Esophagus squamous epithelium (tissue), 5 donors: ENCODE measurements around the gene NOCT. TPM values are rescaled to one million over a fixed set of nuclear protein-coding genes. Genes with fewer than 3 reads are reported as not detected.
"Not testable (repeated sequence)": the region's sequence is repeated elsewhere in the genome, so short reads cannot be mapped to it uniquely, and the experiment has no call there.

Experiments used
- DNase-seq: peaks from one replicate; lab custom pipeline; 2025; lab: John Stamatoyannopoulos, UW
- H3K27ac ChIP-seq, 4 donors: fragments of 200-600 bp; sonication (generic); one replicate each; pipeline ENCODE4 v1.5.1; 2016 to 2019; ENCODE audit warnings: mild to moderate bottlenecking in 1 of 4
- H3K27me3 ChIP-seq, 4 donors: fragments of 200-600 bp; sonication (generic); 1 replicate in 3 of 4; 2 replicates in 1 of 4; pipeline versions ENCODE4 v1.5.1 to v1.6.0; 2017 to 2021; ENCODE audit warnings: antibody characterized with exemption in 1 of 4
- H3K36me3 ChIP-seq, 3 donors: fragments of 200-600 bp; sonication (generic); one replicate each; pipeline ENCODE4 v1.5.1; 2016 to 2019
- H3K4me1 ChIP-seq, 3 donors: fragments of 200-600 bp; sonication (generic); one replicate each; pipeline ENCODE4 v1.5.1; 2017 to 2019
- H3K4me3 ChIP-seq, 4 donors: fragments of 200-600 bp; sonication (generic); 1 replicate in 3 of 4; 2 replicates in 1 of 4; pipeline ENCODE4 v1.5.1; 2016 to 2019; ENCODE audit warnings: mild to moderate bottlenecking in 2 of 4, moderate library complexity in 1 of 4
- H3K9me3 ChIP-seq, 3 donors: fragments of 200-600 bp; sonication (generic); one replicate each; pipeline ENCODE4 v1.5.1; 2016 to 2019
- POLR2A ChIP-seq, 4 donors: fragments of 450-650 bp; IDR thresholded peaks; one replicate each; pipeline ENCODE4 v1.6.1; 2017; ENCODE audit warnings: antibody characterized with exemption in 4 of 4, mild to moderate bottlenecking in 4 of 4, moderate library complexity in 3 of 4
- WGBS, 2 donors: methylation state at CpG; one replicate each; pipeline ENCODE4 v1.1.5; 2018; 5-methylcytosine and 5-hydroxymethylcytosine counted together
- intact Hi-C: fragments of 100-400 bp; cut with DNase I; formaldehyde crosslinking; loops from one replicate; pipeline ENCODE4 v1.15.0; 2022
- total RNA-seq, 4 donors: library from RNA; depleted of rRNA; stranded (reverse); fragments of >200 nt; gene quantifications; one replicate each; pipeline ENCODE4 v1.1.0, GENCODE V29; 2016
- TF ChIP-seq, protein P1 (sequence below), 6 experiments: fragments of 450-650 bp in 4 of 6; fragments of 200-600 bp in 2 of 6; sonication (generic) in 2 of 6; IDR thresholded peaks; one replicate each; pipeline ENCODE4 v1.5.1; 2016 to 2019; ENCODE audit warnings: antibody characterized with exemption in 6 of 6, mild to moderate bottlenecking in 4 of 6, moderate library complexity in 4 of 6
- donor health status: DM: yes; HTN: yes; CAD: no.

Gene NOCT
- total RNA-seq, 4 donors from 2014 or later, result 4.4 to 19.0 (median 6.9) TPM

DNA sequence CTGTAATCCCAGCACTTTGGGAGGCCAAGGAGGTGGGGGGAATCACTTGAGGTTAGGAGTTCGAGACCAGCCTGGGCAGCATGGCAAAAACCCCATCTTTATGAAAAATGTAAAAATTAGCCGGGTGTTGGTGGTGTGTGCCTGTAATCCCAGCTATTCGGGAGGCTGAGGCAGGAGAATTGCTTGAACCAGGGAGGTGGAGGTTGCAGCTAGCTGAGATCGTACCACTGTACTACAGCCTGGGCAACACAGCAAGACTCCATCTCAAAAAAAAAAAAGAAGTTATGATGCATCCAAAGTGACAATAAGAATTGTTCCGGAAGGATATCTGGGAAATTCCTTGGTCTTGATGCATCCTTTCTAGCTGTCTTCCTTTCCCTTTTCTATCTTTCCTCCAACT lies 7.3 kb downstream of the NOCT start:
- H3K4me1 ChIP-seq, result peaks cover 0 to 21% (median 7%) of the 10 kb centered on the region in 3 donors
- intact Hi-C loops, result no loop called here
- H3K27me3 ChIP-seq, result no peaks in the 10 kb centered on the region
- no peak for DNase-seq
- TF ChIP-seq POLR2A (IDR thresholded peaks at IDR 0.05), result no peak
- TF ChIP-seq, protein P1, sequence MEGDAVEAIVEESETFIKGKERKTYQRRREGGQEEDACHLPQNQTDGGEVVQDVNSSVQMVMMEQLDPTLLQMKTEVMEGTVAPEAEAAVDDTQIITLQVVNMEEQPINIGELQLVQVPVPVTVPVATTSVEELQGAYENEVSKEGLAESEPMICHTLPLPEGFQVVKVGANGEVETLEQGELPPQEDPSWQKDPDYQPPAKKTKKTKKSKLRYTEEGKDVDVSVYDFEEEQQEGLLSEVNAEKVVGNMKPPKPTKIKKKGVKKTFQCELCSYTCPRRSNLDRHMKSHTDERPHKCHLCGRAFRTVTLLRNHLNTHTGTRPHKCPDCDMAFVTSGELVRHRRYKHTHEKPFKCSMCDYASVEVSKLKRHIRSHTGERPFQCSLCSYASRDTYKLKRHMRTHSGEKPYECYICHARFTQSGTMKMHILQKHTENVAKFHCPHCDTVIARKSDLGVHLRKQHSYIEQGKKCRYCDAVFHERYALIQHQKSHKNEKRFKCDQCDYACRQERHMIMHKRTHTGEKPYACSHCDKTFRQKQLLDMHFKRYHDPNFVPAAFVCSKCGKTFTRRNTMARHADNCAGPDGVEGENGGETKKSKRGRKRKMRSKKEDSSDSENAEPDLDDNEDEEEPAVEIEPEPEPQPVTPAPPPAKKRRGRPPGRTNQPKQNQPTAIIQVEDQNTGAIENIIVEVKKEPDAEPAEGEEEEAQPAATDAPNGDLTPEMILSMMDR (IDR thresholded peaks at IDR 0.05), result no peak
- 90 to 97% methylated on average over 5 of the region's 5 CpGs for WGBS, 2 donors
- no peak overlapping the region for H3K27ac ChIP-seq
- H3K4me3 ChIP-seq, result no peak overlapping the region
- H3K36me3 ChIP-seq, result peaks cover 0 to 2% (median 0%) of the 10 kb centered on the region in 3 donors
- H3K9me3 ChIP-seq, result no peaks in the 10 kb centered on the region

DNA sequence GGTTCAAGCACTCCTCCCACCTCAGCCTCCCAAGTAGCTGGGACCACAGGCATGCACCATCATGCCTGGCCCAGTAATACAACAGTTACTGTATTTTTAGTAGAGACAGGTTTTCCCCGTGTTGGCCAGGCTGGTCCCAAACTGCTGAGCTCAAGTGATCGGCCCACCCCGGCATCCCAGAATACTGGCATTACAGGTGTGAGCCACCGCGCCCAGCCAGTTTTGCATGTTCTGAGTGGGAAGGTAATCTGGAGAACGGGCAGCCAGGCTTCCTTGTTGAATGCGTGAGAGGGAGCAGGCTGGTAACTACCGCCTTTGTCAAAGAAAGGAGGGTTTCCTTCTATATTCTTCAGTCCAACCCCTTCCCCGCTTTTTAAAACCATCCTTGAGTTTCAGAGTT lies 9.1 kb downstream of the NOCT start:
- H3K27me3 ChIP-seq, result no peaks in the 10 kb centered on the region
- no peak overlapping the region for H3K27ac ChIP-seq
- TF ChIP-seq, protein P1 (IDR thresholded peaks at IDR 0.05), result no peak
- no peak for TF ChIP-seq POLR2A (IDR thresholded peaks at IDR 0.05)
- intact Hi-C loops, result no loop called here
- no peak overlapping the region for H3K4me3 ChIP-seq
- WGBS, 2 donors, result 71 to 77% methylated on average over 9 of the region's 9 CpGs
- no peak for DNase-seq
- H3K36me3 ChIP-seq, result peaks cover 0 to 10% (median 0%) of the 10 kb centered on the region in 3 donors
- no peaks in the 10 kb centered on the region for H3K9me3 ChIP-seq
- H3K4me1 ChIP-seq, result peaks cover 0 to 5% (median 0%) of the 10 kb centered on the region in 3 donors

DNA sequence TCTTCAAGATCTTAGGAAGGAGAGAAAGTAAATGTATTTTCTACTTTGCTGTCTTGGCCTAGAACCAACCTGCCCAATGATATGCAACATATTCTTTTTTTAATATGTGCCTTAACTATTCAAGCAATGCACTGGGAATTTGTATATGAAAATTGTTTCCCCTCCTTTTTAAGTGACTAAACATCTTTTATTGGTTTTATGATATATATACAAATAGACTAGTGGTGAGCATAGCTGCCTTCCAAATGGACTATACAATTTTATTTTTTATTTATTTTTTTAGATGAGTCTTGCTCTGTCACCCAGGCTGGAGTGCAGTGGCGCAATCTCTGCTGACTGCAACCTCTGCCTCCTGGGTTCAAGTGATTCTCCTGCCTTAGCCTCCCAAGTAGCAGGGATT lies 10.3 kb downstream of the NOCT start:
- 84 to 94% methylated on average over 1 of the region's 1 CpG for WGBS, 2 donors
- TF ChIP-seq, protein P1 (IDR thresholded peaks at IDR 0.05), result no peak
- TF ChIP-seq POLR2A (IDR thresholded peaks at IDR 0.05), result no peak
- intact Hi-C loops, result no loop called here

DNA sequence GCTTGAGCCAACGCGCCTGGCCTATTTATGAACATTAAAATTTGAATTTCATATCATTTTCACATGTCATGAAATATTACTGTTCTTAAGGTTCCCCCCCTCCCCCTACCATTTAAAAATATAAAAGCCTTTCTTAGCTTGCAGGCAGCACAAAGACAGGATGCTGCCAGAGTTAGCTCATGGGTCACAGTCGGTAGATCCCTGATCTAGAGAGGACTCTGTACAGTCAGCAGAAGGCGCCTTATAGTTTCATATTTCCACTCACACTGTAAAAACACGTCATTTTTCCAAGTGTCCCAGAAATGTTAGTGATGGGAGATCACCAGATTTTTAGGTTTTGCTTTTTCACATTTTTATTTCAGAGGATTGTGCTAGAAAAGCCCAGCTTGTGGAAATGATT lies 12.2 kb downstream of the NOCT start:
- no peak overlapping the region for H3K27ac ChIP-seq
- H3K36me3 ChIP-seq, result peaks cover 0 to 10% (median 0%) of the 10 kb centered on the region in 3 donors
- no peaks in the 10 kb centered on the region for H3K27me3 ChIP-seq
- TF ChIP-seq POLR2A (IDR thresholded peaks at IDR 0.05), result no peak
- TF ChIP-seq, protein P1 (IDR thresholded peaks at IDR 0.05), result no peak
- no peak for DNase-seq
- intact Hi-C loops, result no loop called here
- 78 to 84% methylated on average over 5 of the region's 5 CpGs for WGBS, 2 donors
- no peak overlapping the region for H3K4me3 ChIP-seq
- H3K4me1 ChIP-seq, result peaks cover 0 to 21% (median 3%) of the 10 kb centered on the region in 3 donors
- H3K9me3 ChIP-seq, result no peaks in the 10 kb centered on the region

More for the DNA sequence above, 10.3 kb downstream of the NOCT start:
- no peaks in the 10 kb centered on the region for H3K27me3 ChIP-seq
- H3K9me3 ChIP-seq, result no peaks in the 10 kb centered on the region
- no peak for DNase-seq
- H3K27ac ChIP-seq, result no peak overlapping the region
- H3K4me3 ChIP-seq, result no peak overlapping the region
- peaks cover 0 to 10% (median 0%) of the 10 kb centered on the region in 3 donors for H3K36me3 ChIP-seq
- peaks cover 0 to 16% (median 2%) of the 10 kb centered on the region in 3 donors for H3K4me1 ChIP-seq

DNA sequence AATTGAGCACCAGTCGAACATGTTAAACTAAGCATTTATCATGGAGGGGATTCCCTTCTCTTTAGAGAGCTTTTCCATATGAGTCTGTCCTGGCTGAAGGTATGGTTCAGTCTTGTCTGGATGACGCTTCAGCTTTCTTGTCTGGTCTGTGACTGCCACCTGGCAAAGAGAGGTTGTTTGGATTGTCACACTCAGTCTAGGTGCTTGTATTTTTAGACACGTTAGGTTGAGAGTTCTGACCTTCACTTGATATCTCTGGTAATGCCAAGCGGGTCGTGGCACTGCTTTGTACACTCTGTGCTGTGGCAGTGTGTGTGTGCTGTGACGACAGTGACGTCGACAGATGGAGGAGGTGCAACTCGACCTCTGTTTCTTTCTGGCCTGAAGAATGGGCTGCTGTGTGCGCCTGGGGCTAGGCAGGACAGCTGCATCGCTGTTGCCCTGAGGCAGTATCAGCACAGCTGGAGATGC lies 12.6 kb downstream of the NOCT start:
- WGBS, 2 donors, result 56 to 74% methylated on average over 1 to 11 of the region's 11 CpGs
- no peak overlapping the region for H3K4me3 ChIP-seq
- intact Hi-C loops, result no loop called here

GRCh38 chr4:139029866-139030363 lies 14.3 kb downstream of the NOCT start:
- WGBS, 2 donors, result 76 to 80% methylated on average over 6 of the region's 6 CpGs
- not testable (repeated sequence) for H3K36me3 ChIP-seq, H3K4me3 ChIP-seq, H3K27ac ChIP-seq, H3K27me3 ChIP-seq, H3K9me3 ChIP-seq, DNase-seq
- intact Hi-C loops, result loop anchor here (10.0 kb wide), 2 partner anchors 55 to 275 kb away; partner anchors contain the start of genes NAA15 and NDUFC1
- H3K4me1 ChIP-seq, result peaks cover 0 to 30% (median 3%) of the 10 kb centered on the region in 3 donors

More for the DNA sequence above, 12.6 kb downstream of the NOCT start:
- Histone ChIP-seq H3K27me3 (no peaks in the 10 kb centered on the region), H3K27ac (no peak overlapping the region), H3K9me3 (no peaks in the 10 kb centered on the region), H3K36me3 (peaks cover 0 to 10% (median 0%) of the 10 kb centered on the region in 3 donors), H3K4me1 (peaks cover 0 to 21% (median 3%) of the 10 kb centered on the region in 3 donors)
- no peak for DNase-seq
- TF ChIP-seq, protein P1 (IDR thresholded peaks at IDR 0.05), result no peak
- no peak for TF ChIP-seq POLR2A (IDR thresholded peaks at IDR 0.05)
